ENCODE measurements around the gene ARHGAP25. TPM values are rescaled to one million over a fixed set of nuclear protein-coding genes. Genes with fewer than 3 reads are reported as not detected.

Gene ARHGAP25
- total RNA-seq, 1 experiment from 2014 or later: 0.27 TPM

DNA sequence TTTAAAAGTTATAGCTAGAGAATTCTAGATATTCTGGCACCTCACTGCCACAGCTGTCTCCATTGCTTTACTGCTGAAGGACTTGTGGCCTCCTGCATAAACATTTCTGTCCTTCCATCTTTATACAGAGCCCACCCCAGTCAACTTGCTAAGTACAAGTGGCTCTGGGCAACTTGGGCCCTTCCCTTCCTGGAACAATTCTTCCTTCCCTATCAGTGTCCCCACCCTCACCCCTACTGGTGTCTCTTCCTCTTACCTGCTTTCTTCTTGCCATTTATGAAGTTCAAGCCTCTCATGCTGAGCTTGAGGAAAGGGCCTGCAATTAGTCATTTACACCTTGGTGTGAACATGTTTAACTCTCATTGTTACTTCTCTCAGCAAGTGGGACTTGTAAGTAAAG is 45.0 kb downstream of the ARHGAP25 start:
- no TSS peak for BruUV-seq (replicated peaks)
- Histone ChIP-seq H2AFZ (ENCODE audit: low read depth, low read length, poor library complexity, severe bottlenecking) (no peak overlapping the region), H3K4me3 (replicated peaks in 1 of 2; ENCODE audit: low read depth in 1 of 2, low read length in 2 of 2) (no peak overlapping the region), H3K9me3 (ENCODE audit: control insufficient read depth in 1 of 2, insufficient read depth in 1 of 2, low read depth in 1 of 2, low read length in 2 of 2) (no peaks in the 10 kb centered on the region), H3K4me1 (ENCODE audit: control insufficient read depth in 1 of 2, insufficient read depth in 2 of 2, low read length in 2 of 2) (no peaks in the 10 kb centered on the region), H3K4me2 (ENCODE audit: low read length) (no peak overlapping the region), H4K20me1 (ENCODE audit: insufficient read depth) (no peaks in the 10 kb centered on the region), H3K36me3 (ENCODE audit: control insufficient read depth in 1 of 2, insufficient read depth in 2 of 2, low read length in 2 of 2) (no peaks in the 10 kb centered on the region), H3K9ac (ENCODE audit: low read length) (no peak overlapping the region), H3K27me3 (ENCODE audit: insufficient read depth, low read length) (no peaks in the 10 kb centered on the region; the same call in 1 of the 2 replicates), H3K79me2 (ENCODE audit: insufficient read depth, low read length) (no peaks in the 10 kb centered on the region), H3K9me2 (ENCODE audit: insufficient read depth) (no peaks in the 10 kb centered on the region), H3K27ac (ENCODE audit: low read depth, low read length) (no peak overlapping the region)
- ATAC-seq (no peak), DNase-seq (ENCODE audit: low read depth, low spot score) (no peak)
- ChIA-PET CTCF (no interaction called here), RAD21 (ENCODE audit: low non-redundant PET in 1 of 2, low total read pairs in 2 of 2, uncharacterized antibody in 2 of 2, unreplicated experiment in 2 of 2) (no interaction called here), POLR2A (no interaction called here)
- TF ChIP-seq POLR2A (IDR thresholded peaks at IDR 0.05; ENCODE audit: borderline replicate concordance, extremely low read depth, insufficient read depth, insufficient read length) (no peak), SIN3A (IDR thresholded peaks at IDR 0.05; ENCODE audit: low read depth) (no peak), CEBPB (IDR thresholded peaks at IDR 0.05; ENCODE audit: low read depth) (no peak), FOSL1 (IDR thresholded peaks at IDR 0.05; ENCODE audit: low read depth) (no peak), RAD21 (IDR thresholded peaks at IDR 0.05; ENCODE audit: low read depth) (no peak), CTCF (IDR thresholded peaks at IDR 0.05 in 2 of 3, conservative IDR thresholded peaks at IDR 0.05 in 1 of 3; ENCODE audit: borderline replicate concordance in 1 of 3, insufficient read depth in 1 of 3, low read depth in 2 of 3, low read length in 2 of 3) (no peak)
- TF ChIP-seq, protein P1, sequence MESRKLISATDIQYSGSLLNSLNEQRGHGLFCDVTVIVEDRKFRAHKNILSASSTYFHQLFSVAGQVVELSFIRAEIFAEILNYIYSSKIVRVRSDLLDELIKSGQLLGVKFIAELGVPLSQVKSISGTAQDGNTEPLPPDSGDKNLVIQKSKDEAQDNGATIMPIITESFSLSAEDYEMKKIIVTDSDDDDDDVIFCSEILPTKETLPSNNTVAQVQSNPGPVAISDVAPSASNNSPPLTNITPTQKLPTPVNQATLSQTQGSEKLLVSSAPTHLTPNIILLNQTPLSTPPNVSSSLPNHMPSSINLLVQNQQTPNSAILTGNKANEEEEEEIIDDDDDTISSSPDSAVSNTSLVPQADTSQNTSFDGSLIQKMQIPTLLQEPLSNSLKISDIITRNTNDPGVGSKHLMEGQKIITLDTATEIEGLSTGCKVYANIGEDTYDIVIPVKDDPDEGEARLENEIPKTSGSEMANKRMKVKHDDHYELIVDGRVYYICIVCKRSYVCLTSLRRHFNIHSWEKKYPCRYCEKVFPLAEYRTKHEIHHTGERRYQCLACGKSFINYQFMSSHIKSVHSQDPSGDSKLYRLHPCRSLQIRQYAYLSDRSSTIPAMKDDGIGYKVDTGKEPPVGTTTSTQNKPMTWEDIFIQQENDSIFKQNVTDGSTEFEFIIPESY (IDR thresholded peaks at IDR 0.05; ENCODE audit: extremely low read depth, insufficient replicate concordance, low read length): no peak
- TF ChIP-seq, protein P2, sequence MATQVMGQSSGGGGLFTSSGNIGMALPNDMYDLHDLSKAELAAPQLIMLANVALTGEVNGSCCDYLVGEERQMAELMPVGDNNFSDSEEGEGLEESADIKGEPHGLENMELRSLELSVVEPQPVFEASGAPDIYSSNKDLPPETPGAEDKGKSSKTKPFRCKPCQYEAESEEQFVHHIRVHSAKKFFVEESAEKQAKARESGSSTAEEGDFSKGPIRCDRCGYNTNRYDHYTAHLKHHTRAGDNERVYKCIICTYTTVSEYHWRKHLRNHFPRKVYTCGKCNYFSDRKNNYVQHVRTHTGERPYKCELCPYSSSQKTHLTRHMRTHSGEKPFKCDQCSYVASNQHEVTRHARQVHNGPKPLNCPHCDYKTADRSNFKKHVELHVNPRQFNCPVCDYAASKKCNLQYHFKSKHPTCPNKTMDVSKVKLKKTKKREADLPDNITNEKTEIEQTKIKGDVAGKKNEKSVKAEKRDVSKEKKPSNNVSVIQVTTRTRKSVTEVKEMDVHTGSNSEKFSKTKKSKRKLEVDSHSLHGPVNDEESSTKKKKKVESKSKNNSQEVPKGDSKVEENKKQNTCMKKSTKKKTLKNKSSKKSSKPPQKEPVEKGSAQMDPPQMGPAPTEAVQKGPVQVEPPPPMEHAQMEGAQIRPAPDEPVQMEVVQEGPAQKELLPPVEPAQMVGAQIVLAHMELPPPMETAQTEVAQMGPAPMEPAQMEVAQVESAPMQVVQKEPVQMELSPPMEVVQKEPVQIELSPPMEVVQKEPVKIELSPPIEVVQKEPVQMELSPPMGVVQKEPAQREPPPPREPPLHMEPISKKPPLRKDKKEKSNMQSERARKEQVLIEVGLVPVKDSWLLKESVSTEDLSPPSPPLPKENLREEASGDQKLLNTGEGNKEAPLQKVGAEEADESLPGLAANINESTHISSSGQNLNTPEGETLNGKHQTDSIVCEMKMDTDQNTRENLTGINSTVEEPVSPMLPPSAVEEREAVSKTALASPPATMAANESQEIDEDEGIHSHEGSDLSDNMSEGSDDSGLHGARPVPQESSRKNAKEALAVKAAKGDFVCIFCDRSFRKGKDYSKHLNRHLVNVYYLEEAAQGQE (IDR thresholded peaks at IDR 0.05; ENCODE audit: low read depth): no peak
- TF ChIP-seq, protein P3, sequence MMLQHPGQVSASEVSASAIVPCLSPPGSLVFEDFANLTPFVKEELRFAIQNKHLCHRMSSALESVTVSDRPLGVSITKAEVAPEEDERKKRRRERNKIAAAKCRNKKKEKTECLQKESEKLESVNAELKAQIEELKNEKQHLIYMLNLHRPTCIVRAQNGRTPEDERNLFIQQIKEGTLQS (IDR thresholded peaks at IDR 0.05): no peak
- intact Hi-C loops (cut with micrococcal nuclease): no loop called here
